ENCODE results near the gene PSENEN.

DNA sequence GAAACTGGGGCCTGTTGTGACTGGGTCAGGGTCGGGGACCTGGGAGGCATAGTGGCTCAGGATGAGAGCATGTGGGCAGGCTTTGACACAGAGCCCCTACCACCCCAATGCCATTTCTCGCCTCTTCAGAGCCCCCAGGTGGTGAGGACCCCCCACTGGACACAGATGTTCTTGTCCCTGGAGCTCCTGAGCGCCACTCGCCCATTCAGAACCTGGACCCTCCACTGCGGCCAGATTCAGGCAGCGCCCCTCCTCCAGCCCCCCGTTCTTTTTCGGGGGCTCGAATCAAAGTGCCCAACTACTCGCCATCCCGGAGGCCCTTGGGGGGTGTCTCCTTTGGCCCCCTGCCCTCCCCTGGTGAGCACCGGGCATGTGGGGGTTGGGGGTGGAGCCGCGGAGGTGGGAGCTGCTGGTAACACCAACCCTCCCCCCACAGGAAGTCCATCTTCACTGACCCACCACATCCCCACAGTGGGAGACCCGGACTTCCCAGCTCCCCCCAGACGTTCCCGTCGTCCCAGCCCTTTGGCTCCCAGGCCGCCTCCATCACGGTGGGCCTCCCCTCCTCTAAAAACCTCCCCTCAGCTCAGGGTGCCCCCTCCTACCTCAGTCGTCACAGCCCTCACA, 13.6 kb upstream of the PSENEN start:
- TF ChIP-seq, protein P1, sequence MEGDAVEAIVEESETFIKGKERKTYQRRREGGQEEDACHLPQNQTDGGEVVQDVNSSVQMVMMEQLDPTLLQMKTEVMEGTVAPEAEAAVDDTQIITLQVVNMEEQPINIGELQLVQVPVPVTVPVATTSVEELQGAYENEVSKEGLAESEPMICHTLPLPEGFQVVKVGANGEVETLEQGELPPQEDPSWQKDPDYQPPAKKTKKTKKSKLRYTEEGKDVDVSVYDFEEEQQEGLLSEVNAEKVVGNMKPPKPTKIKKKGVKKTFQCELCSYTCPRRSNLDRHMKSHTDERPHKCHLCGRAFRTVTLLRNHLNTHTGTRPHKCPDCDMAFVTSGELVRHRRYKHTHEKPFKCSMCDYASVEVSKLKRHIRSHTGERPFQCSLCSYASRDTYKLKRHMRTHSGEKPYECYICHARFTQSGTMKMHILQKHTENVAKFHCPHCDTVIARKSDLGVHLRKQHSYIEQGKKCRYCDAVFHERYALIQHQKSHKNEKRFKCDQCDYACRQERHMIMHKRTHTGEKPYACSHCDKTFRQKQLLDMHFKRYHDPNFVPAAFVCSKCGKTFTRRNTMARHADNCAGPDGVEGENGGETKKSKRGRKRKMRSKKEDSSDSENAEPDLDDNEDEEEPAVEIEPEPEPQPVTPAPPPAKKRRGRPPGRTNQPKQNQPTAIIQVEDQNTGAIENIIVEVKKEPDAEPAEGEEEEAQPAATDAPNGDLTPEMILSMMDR (conservative IDR thresholded peaks at IDR 0.05; ENCODE audit: low read length), result no peak
- no peak for TF ChIP-seq EZH2phosphoT487 (IDR thresholded peaks at IDR 0.05; ENCODE audit: borderline replicate concordance)

All from Loucy (cell line).